K562 (cell line): ENCODE results near the gene AK2. TPM values are rescaled to one million over a fixed set of nuclear protein-coding genes. Genes with fewer than 3 reads are reported as not detected.

Experiments
- BCOR ChIP-seq: fragments of 450-650 bp; IDR thresholded peaks from 2 replicates; pipeline ENCODE4 v1.6.1; 2016
- DLX4 ChIP-seq: fragments of 250-450 bp; sonication (Bioruptor Pico); IDR thresholded peaks from 2 replicates; pipeline ENCODE4 v1.6.1; 2021; ENCODE audit warnings: mild to moderate bottlenecking
- KDM1A ChIP-seq, 2 experiments: fragments of 450-650 bp; IDR thresholded peaks; 2 replicates each; pipeline ENCODE4 v1.6.1; 2016; ENCODE audit warnings: mild to moderate bottlenecking in 2 of 2
- POLR3A ChIP-seq: IDR thresholded peaks from 2 replicates; pipeline ENCODE4 v1.6.1; 2011; ENCODE audit warnings: borderline replicate concordance, mild to moderate bottlenecking, moderate library complexity; ENCODE audit not compliant: insufficient read length, insufficient read depth; ENCODE audit errors: extremely low read depth
- THRAP3 ChIP-seq: fragments of 450-650 bp; IDR thresholded peaks from 2 replicates; pipeline ENCODE4 v1.6.1; 2016; ENCODE audit warnings: mild to moderate bottlenecking, inconsistent platforms, borderline replicate concordance
- UBTF ChIP-seq, 2 experiments: IDR thresholded peaks; 2 replicates each; pipeline ENCODE4 v1.6.1; 2012; ENCODE audit warnings: improper control_type of control experiment in 2 of 2, low read depth in 2 of 2, low read length in 2 of 2, borderline replicate concordance in 1 of 2
- ZBTB43 ChIP-seq: sonication (generic); formaldehyde crosslinking; IDR thresholded peaks from 2 replicates; pipeline ENCODE4 v1.8.0; 2023; ENCODE audit warnings: mild to moderate bottlenecking, missing genetic modification reagents
- ZNF408 ChIP-seq: fragments of 250-450 bp; sonication (Bioruptor Pico); IDR thresholded peaks from 2 replicates; pipeline ENCODE4 v1.4.0; 2020; ENCODE audit warnings: low read depth, mild to moderate bottlenecking, moderate library complexity
- ZNF449 ChIP-seq: fragments of 250-450 bp; sonication (Bioruptor Pico); IDR thresholded peaks from 2 replicates; pipeline ENCODE4 v1.8.0; 2022; ENCODE audit warnings: moderate library complexity, mild to moderate bottlenecking, inconsistent platforms
- ZNF512 ChIP-seq: IDR thresholded peaks from 2 replicates; pipeline ENCODE4 v1.6.1; 2016; ENCODE audit warnings: missing genetic modification characterization, missing compliant biosample characterization
- ZNF707 ChIP-seq: fragments of 250-450 bp; sonication (Bioruptor Pico); conservative IDR thresholded peaks from 2 replicates; pipeline ENCODE4 v1.8.0; 2022; ENCODE audit warnings: inconsistent platforms, mild to moderate bottlenecking, moderate library complexity
- ZSCAN32 ChIP-seq: fragments of 450-650 bp; formaldehyde crosslinking; IDR thresholded peaks from 2 replicates; pipeline ENCODE4 v1.4.0; 2020; ENCODE audit warnings: mild to moderate bottlenecking, moderate library complexity
- polyA plus RNA-seq, 8 experiments: library from polyadenylated mRNA; depleted of rRNA in 4 of 8; stranded (reverse) in 5 of 8; unstranded in 3 of 8; fragments of >200 nt; fragmentation: Nextera tagmentation in 2 of 8; fragmentation: Illumina TruSeq in 1 of 8; extraction: Ambion mirVana in 2 of 8; extraction: Trizol in 1 of 8; gene quantifications; 2 replicates each; pipeline versions ENCODE4 v1.2.1 to v1.2.3, GENCODE V29; 2011 to 2014; ENCODE audit warnings: inconsistent platforms in 1 of 8, missing spikeins in 1 of 8
- total RNA-seq, 7 experiments: library from RNA; depleted of rRNA in 6 of 7; stranded (reverse); fragments of >200 nt in 6 of 7; fragmentation: Illumina TruSeq in 2 of 7; extraction: Trizol in 2 of 7; gene quantifications; 2 replicates each; pipeline versions ENCODE4 v1.2.1 to v1.2.3, GENCODE V29; 2011 to 2021; ENCODE audit warnings: low replicate concordance in 1 of 7

AK2 gene
- total and polyA plus RNA-seq, 9 of the 15 experiments (the other 6 are each of a cell fraction or from before 2014, with no cell fraction given), result 105 to 1,050 (median 509) TPM

- TF ChIP-seq ZNF512 (no peak), ZNF707 (CRISPR knock-in tag) (no peak), BCOR (peak; percentile 41; the same call in 1 of the 2 replicates), ZNF449 (CRISPR knock-in tag) (no peak), POLR3A (no peak), UBTF (IDR thresholded peaks at IDR 0.05; ENCODE audit: borderline replicate concordance in 1 of 2, low read depth in 2 of 2, low read length in 2 of 2) (no peak), DLX4 (no peak), KDM1A (IDR thresholded peaks at IDR 0.05) (peak in 1 of 2 experiments; percentile 50; a peak in 1 of 4 replicates), ZBTB43 (CRISPR knock-in tag) (no peak), ZSCAN32 (no peak), ZNF408 (CRISPR knock-in tag) (no peak), THRAP3 (no peak)
- TF ChIP-seq, all 486 proteins: peak for 92
Measured at GRCh38 chr1:33055210-33056008, 18.7 kb upstream of the AK2 start (continued).
